Activated CD8-positive, alpha-beta memory T cell treated with anti-CD3 and anti-CD28 coated beads for 48 hours (primary cell): ENCODE data around the gene GAPDH.
"Not testable (repeated sequence)": the region's sequence is repeated elsewhere in the genome, so short reads cannot be mapped to it uniquely, and the experiment has no call there.

ENCODE experiments used
- DNase-seq, 3 experiments: peaks; one replicate each; pipeline ENCODE4 v3.0.0-alpha.2; 2020; ENCODE audit warnings: low read depth in 2 of 3, low spot score in 2 of 3

GAPDH gene

DNA sequence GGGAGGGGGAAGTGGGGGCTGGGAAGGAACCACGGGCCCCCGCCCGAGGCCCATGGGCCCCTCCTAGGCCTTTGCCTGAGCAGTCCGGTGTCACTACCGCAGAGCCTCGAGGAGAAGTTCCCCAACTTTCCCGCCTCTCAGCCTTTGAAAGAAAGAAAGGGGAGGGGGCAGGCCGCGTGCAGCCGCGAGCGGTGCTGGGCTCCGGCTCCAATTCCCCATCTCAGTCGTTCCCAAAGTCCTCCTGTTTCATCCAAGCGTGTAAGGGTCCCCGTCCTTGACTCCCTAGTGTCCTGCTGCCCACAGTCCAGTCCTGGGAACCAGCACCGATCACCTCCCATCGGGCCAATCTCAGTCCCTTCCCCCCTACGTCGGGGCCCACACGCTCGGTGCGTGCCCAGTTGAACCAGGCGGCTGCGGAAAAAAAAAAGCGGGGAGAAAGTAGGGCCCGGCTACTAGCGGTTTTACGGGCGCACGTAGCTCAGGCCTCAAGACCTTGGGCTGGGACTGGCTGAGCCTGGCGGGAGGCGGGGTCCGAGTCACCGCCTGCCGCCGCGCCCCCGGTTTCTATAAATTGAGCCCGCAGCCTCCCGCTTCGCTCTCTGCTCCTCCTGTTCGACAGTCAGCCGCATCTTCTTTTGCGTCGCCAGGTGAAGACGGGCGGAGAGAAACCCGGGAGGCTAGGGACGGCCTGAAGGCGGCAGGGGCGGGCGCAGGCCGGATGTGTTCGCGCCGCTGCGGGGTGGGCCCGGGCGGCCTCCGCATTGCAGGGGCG is at the start of gene GAPDH:
Gene GAPDH (plus strand): TSS at position 595 of the 772 bp plus-strand sequence. CDS start 316 bp downstream, outside the sequence.
- peak in 2 of 3 experiments; percentile 83 to 84 for DNase-seq

DNA sequence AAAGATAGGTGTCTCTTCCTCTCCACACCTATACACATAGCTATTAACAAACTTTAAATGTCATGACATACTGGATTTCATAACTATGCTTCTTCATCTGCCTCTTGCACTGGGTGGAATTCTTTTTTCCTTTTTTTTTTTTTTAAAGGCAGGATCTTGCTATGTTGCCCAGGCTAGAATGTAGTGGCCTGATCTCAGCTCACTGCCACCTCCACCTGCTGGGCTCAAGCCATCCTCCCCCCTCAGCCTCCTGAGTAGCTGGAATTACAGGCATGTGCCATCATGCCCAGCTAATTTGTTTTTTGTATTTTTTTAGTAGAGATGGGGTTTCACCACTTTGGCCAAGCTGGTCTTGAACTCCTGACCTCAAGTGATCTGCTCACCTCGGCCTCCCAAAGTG is 46.1 kb upstream of the GAPDH start:
- DNase-seq: no peak

GRCh38 chr12:6489449-6489848 is 44.9 kb upstream of the GAPDH start:
- DNase-seq: no peak

DNA sequence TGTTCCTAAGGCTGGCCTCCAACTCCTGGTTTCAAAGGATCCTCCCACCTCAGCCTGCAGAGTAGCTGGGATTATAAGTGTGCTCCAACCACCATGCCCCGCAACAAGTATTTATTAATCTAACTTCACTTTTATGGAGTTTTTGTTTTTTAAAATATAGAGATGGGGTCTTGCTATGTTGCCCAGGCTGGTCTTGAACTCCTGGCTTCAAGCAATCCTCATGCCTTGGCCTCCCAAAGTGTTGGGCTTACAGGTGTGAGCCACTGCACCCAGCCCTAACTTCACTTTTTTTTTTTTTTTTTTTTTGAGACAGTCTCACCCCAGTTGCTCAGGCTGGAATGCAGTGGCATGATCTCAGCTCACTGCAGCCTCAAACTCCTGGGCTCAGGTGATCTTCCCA is 43.6 kb upstream of the GAPDH start:
- not testable (repeated sequence) for DNase-seq

- peak; percentile 94 to 96 (median 96) for DNase-seq
Observed at GRCh38 chr12:6492838-6493496, 41.4 kb upstream of the GAPDH start, which contains the start of gene MRPL51. Gene MRPL51 (minus strand): TSS chr12:6493262. CDS start chr12:6493136, 126 bp downstream.

DNA sequence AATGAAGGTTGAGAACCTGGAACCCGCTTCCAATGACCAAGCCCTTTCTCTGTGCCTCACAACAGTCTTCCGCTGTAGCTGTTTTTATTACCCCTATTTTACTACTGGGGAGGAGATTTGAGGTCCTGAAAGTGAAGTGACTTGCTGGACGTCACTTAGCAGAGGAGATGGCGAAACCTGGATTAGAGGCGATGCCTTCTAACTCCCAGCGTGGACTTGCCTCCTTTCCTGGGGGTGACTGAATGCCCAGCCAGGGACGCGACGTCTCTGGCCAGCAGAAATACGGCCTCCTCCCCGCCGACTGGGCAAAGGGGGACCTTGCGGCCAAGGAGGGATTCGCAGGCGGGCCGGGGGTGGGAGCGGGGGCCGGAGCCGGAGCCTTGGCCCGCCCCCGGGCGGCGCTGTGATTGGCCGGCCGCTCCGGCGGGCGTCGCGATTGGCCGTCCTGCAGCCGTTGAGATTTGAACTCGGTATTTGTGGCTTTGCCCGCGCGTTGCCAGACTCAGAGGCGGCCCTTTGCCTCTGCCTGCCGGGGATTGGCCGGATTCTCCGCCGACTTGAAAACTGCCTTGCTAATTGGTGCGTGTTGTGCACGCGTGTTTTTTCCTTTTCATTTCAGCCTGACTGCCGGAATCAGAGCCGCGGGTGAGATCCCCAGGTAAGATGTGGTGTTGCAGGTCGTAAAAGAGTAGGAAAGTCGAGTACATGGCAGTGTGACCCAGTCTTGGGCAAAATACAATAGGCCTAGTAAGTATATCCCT is 40.6 kb upstream of the GAPDH start, which contains the start of gene NCAPD2:
Gene NCAPD2 (plus strand): TSS at position 606 of the 761 bp plus-strand sequence. CDS start 997 bp downstream, outside the sequence.
- peak; percentile 66 to 93 (median 86) for DNase-seq

DNA sequence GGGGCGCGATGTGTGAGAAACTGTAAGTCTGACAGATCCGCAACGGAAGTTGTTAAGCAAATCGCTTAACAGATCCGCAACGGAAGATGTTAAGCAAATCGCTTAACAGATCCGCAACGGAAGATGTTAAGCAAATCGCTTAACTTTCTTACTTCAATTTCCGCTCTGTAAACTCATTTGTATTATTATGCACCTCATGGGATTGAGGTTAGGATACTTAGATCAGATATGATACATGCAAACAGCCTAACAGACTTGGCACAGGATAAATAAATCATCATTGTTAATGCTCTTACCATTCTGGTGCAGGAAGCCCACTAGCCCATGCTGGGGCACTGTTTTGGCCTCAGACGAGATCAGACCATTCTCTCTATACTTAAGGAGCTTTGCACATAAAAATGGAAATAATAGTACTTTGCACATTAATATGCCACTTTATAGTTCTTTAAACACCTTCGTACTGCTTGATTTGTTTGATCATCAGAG is 40.0 kb upstream of the GAPDH start:
- DNase-seq: no peak

DNA sequence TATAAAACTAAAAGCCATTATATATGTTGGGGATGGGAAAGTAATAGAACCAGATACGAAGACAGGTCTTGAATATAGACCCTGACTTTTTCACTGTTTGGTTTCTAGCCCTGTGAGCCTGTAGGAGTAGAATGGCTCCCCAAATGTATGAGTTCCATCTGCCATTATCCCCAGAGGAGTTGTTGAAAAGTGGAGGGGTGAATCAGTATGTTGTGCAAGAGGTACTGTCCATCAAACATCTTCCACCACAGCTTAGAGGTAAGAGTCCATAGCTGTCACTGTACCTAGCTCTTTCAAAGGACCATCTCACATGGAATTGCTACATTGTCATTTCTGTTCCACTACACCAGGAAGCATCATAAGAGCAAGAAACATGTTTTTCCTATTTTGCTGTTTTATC is 39.3 kb upstream of the GAPDH start:
- no peak for DNase-seq

DNA sequence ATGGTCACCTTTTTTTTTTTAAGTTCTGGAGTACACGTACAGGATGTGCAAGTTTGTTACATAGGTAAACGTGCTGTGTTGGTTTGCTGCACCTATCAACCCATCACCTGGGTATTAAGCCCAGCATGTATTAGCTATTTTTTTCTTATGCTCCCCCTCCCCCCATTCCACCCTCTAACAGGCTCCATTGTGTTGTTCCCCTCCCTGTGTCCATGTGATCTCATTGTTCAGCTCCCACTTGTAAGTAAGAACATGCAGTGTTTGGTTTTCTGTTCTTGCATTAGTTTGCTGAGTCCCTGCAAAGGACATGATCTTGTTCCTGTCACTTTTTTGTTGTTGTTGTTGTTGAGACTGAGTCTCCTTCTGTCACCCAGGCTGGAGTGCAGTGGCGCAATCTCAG is 37.0 kb upstream of the GAPDH start:
- DNase-seq: not testable (repeated sequence)

DNA sequence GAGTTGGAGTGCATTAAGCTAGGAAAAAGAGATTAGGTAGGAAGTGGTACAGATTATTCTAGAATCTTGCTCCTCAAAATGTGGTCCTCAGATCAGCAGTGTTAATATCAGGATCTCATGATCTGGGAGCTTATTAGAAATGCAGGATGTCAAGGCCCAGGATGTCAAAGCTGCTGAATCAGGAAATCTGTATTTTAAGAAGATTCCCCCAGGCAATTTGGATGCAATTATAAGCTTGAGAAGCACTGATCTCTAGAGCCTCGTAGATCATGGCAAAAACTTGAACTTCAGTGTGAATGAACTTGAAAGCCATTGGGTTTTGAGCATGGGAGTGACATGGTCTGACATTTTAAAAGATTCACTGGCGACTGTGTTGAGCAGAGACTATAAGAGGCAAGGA is 33.9 kb upstream of the GAPDH start:
- no peak for DNase-seq

DNA sequence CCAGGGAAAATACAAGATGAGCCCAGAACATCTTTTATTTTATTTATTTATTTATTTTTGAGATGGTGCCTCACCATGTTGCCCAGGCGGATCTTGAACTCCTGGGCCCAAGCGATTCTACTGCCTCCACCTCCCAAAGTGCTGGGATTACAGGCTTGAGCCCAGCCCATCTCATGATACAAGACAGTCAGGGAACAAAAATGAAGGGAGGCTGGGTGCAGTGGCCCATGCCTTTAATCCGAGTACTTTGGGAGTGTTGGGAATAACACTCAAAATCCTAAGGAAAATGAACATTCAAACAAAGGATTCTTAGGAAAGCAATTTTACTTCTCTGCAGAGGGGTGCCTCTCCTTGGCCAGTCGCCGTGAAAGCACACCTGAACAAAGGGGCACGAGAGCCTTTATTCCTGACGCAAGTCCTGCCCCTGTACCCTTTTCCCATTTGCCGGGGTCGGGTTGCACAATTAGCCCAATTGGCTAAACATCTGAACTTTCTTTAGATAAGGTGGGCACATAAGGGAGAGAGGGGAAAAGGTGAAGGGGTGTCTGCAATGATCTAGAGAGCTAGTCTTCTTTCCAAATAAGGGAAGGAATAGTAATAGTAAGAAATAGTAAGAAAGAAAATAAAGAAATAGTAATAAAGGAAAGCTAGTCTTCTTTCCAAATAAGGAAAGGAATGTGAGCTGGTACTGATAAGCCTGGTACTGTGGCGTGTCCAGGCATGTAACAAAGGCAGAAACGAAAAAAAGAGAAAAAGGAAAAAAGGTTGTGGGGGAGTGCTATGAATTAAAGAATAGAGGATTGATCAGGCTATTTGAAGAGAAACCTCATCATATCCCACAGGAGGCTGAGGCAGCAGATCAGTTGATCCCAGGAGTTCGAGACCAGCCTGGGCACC is 27.0 kb upstream of the GAPDH start:
- no peak for DNase-seq

GRCh38 chr12:6508087-6508486 is 26.2 kb upstream of the GAPDH start:
- no peak for DNase-seq

GRCh38 chr12:6520186-6520585 is 14.1 kb upstream of the GAPDH start:
- DNase-seq: no peak

- no peak for DNase-seq
Observed at GRCh38 chr12:6522193-6522592, 12.1 kb upstream of the GAPDH start.

GRCh38 chr12:6523708-6524107 is 10.6 kb upstream of the GAPDH start:
- DNase-seq: no peak

DNA sequence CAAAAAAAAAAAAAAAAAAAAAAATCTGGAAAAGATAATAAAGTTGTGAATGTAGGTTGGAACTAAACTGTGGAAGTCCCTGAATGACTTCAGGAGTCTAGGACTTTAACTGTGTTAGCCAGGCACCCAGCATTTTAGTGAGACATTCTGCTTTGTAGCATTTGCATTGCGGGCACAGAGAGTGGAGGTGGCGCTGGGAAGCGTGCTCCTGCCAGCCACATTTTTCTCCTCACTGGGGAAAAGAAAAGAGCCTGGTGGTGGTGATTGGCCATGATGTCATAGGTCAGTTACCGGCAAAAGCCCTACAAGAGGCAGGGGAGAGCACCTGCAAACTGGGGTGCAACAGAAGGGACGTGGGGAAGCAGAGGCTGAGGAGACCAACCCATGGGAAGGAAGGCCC is 9.7 kb upstream of the GAPDH start:
- DNase-seq: no peak

GRCh38 chr12:6526201-6526600 is 8.1 kb upstream of the GAPDH start:
- no peak for DNase-seq

- DNase-seq: no peak
Observed at GRCh38 chr12:6526766-6527525, 7.4 kb upstream of the GAPDH start.

- DNase-seq: no peak
Observed at GRCh38 chr12:6527711-6528110, 6.6 kb upstream of the GAPDH start.
